NB4 (cell line): Measurements from ENCODE around the gene LGALS1.

Experiments
- MAX ChIP-seq: IDR thresholded peaks from 2 replicates; pipeline ENCODE4 v1.6.1; 2011; ENCODE audit warnings: low read depth, low read length
- MYC ChIP-seq: IDR thresholded peaks from 2 replicates; pipeline ENCODE4 v1.6.1; 2011; ENCODE audit warnings: low read depth, low read length
- POLR2A ChIP-seq: IDR thresholded peaks from 2 replicates; pipeline ENCODE4 v1.6.1; 2011; ENCODE audit warnings: mild to moderate bottlenecking; ENCODE audit not compliant: insufficient read length; ENCODE audit errors: extremely low read depth
- TF ChIP-seq, protein P1 (sequence below): IDR thresholded peaks from one replicate; pipeline ENCODE4 v1.5.1; 2012; ENCODE audit warnings: low read depth, low read length

GRCh38 chr22:37690407-37690806 is 15.0 kb downstream of the LGALS1 start:
- no peak for TF ChIP-seq MAX
- TF ChIP-seq, protein P1, sequence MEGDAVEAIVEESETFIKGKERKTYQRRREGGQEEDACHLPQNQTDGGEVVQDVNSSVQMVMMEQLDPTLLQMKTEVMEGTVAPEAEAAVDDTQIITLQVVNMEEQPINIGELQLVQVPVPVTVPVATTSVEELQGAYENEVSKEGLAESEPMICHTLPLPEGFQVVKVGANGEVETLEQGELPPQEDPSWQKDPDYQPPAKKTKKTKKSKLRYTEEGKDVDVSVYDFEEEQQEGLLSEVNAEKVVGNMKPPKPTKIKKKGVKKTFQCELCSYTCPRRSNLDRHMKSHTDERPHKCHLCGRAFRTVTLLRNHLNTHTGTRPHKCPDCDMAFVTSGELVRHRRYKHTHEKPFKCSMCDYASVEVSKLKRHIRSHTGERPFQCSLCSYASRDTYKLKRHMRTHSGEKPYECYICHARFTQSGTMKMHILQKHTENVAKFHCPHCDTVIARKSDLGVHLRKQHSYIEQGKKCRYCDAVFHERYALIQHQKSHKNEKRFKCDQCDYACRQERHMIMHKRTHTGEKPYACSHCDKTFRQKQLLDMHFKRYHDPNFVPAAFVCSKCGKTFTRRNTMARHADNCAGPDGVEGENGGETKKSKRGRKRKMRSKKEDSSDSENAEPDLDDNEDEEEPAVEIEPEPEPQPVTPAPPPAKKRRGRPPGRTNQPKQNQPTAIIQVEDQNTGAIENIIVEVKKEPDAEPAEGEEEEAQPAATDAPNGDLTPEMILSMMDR: no peak
- no peak for TF ChIP-seq POLR2A
- TF ChIP-seq MYC: no peak
